H1 (cell line): ENCODE measurements around the gene TTC34. TPM values are rescaled to one million over a fixed set of nuclear protein-coding genes. Genes with fewer than 3 reads are reported as not detected.

Experiments used
- CTCF ChIA-PET: fragments of 300-600 bp; sonication (Branson Sonifier 250); formaldehyde crosslinking; loops from one replicate; lab custom pipeline; 2021; ENCODE audit not compliant: partially characterized antibody; lab: Charles Lee
- POLR2A ChIA-PET: fragments of 300-600 bp; sonication (Branson Sonifier 250); formaldehyde crosslinking; loops from one replicate; lab custom pipeline; 2021; ENCODE audit warnings: inconsistent platforms; ENCODE audit not compliant: partially characterized antibody; lab: Charles Lee
- DNase-seq, 2 experiments: peaks; one replicate each; pipeline versions ENCODE4 v3.0.0 to v3.0.0-alpha.2; 2010 to 2022; ENCODE audit warnings: low spot score in 2 of 2, low read depth in 1 of 2, mixed read lengths in 1 of 2
- FAIRE-seq: peaks from 2 replicates; lab custom pipeline; 2011; peaks lifted over from hg19 to GRCh38; lab: Jason Lieb, UNC
- H2AFZ ChIP-seq: 2 replicates; pipeline ENCODE4 v1.8.1; 2012; ENCODE audit warnings: low read length, inconsistent platforms
- H2AK5ac ChIP-seq: 2 replicates; pipeline ENCODE4 v1.6.1; 2013; ENCODE audit warnings: low read depth, low read length
- H2BK120ac ChIP-seq: replicated peaks from 2 replicates; pipeline ENCODE3; 2013; ENCODE audit warnings: low read depth, low read length, inconsistent platforms
- H2BK12ac ChIP-seq: 2 replicates; pipeline ENCODE4 v1.6.1; 2013; ENCODE audit warnings: low read depth, low read length
- H2BK15ac ChIP-seq: 2 replicates; pipeline ENCODE4 v1.6.1; 2013; ENCODE audit warnings: low read length
- H2BK20ac ChIP-seq: 2 replicates; pipeline ENCODE4 v1.6.1; 2013; ENCODE audit warnings: low read length
- H2BK5ac ChIP-seq: 2 replicates; pipeline ENCODE4 v1.6.1; 2013; ENCODE audit warnings: low read depth, low read length
- H3K14ac ChIP-seq: 2 replicates; pipeline ENCODE4 v1.6.1; 2013; ENCODE audit warnings: inconsistent platforms; ENCODE audit not compliant: insufficient read length
- H3K18ac ChIP-seq: 2 replicates; pipeline ENCODE4 v1.6.1; 2013; ENCODE audit warnings: low read length; ENCODE audit errors: extremely low read depth
- H3K23ac ChIP-seq: 2 replicates; pipeline ENCODE4 v1.6.1; 2013; ENCODE audit warnings: inconsistent platforms; ENCODE audit not compliant: insufficient read length
- H3K23me2 ChIP-seq: 2 replicates; pipeline ENCODE4 v1.6.1; 2013; ENCODE audit warnings: low read depth, low read length
- H3K27ac ChIP-seq: 2 replicates; pipeline ENCODE4 v1.6.1; 2011; ENCODE audit warnings: low read depth, low read length, inconsistent platforms
- H3K27me3 ChIP-seq, 4 experiments: replicated peaks in 1 of 4; 1 replicate in 1 of 4; 2 replicates in 3 of 4; pipeline versions ENCODE4 v1.6.1 to v1.8.1; 2011 to 2013; ENCODE audit warnings: low read length in 3 of 4, mild to moderate bottlenecking in 3 of 4, inconsistent platforms in 2 of 4, mixed read lengths in 2 of 4, moderate library complexity in 1 of 4; ENCODE audit not compliant: control insufficient read depth in 3 of 4, insufficient read depth in 3 of 4; ENCODE audit errors: extremely low read depth in 1 of 4
- H3K36me3 ChIP-seq, 4 experiments: 2 replicates each; pipeline versions ENCODE4 v1.6.1 to v1.8.1; 2011 to 2013; ENCODE audit warnings: mild to moderate bottlenecking in 4 of 4, low read length in 3 of 4, moderate library complexity in 2 of 4, control low read depth in 1 of 4, inconsistent platforms in 1 of 4; ENCODE audit not compliant: insufficient read depth in 4 of 4, control insufficient read depth in 2 of 4
- H3K4ac ChIP-seq: replicated peaks from 2 replicates; pipeline ENCODE3; 2013; ENCODE audit warnings: low read length, low read depth, mixed read lengths, inconsistent platforms; ENCODE audit not compliant: insufficient read length
- H3K4me1 ChIP-seq, 4 experiments: replicated peaks in 1 of 4; 1 replicate in 1 of 4; 2 replicates in 3 of 4; pipeline versions ENCODE4 v1.6.1 to v1.8.1; 2011 to 2013; ENCODE audit warnings: low read length in 3 of 4, inconsistent platforms in 2 of 4, mixed read lengths in 1 of 4; ENCODE audit not compliant: insufficient read depth in 4 of 4, control insufficient read depth in 3 of 4
- H3K4me2 ChIP-seq, 2 experiments: 2 replicates each; pipeline versions ENCODE4 v1.6.1 to v1.8.1; 2011 to 2013; ENCODE audit warnings: low read depth in 2 of 2, low read length in 2 of 2, control low read depth in 1 of 2, inconsistent platforms in 1 of 2, mild to moderate bottlenecking in 1 of 2; ENCODE audit not compliant: insufficient read depth in 1 of 2
- H3K4me3 ChIP-seq, 4 experiments: fragments of 200-600, 300-600 bp in 1 of 4; sonication (generic), shearing (Covaris generic), sonication (Bioruptor Twin) in 1 of 4; 2 replicates each; pipeline versions ENCODE4 v1.5.1 to v1.8.1; 2011 to 2016; ENCODE audit warnings: low read length in 4 of 4, low read depth in 3 of 4, control low read depth in 2 of 4, inconsistent platforms in 2 of 4, mild to moderate bottlenecking in 2 of 4, mixed read lengths in 1 of 4, moderate library complexity in 1 of 4; ENCODE audit not compliant: insufficient read depth in 2 of 4; ENCODE audit errors: extremely low read depth in 1 of 4
- H3K56ac ChIP-seq: replicated peaks from 2 replicates; pipeline ENCODE3; 2013; ENCODE audit warnings: low read depth, mild to moderate bottlenecking, mixed read lengths, low read length, inconsistent platforms; ENCODE audit not compliant: insufficient read length
- H3K79me1 ChIP-seq: 2 replicates; pipeline ENCODE4 v1.6.1; 2013; ENCODE audit warnings: low read depth, low read length, control low read depth
- H3K79me2 ChIP-seq, 2 experiments: 2 replicates each; pipeline versions ENCODE4 v1.6.1 to v1.8.1; 2012 to 2013; ENCODE audit warnings: low read length in 2 of 2, mild to moderate bottlenecking in 2 of 2, inconsistent platforms in 1 of 2; ENCODE audit not compliant: insufficient read depth in 2 of 2, control insufficient read depth in 1 of 2
- H3K9ac ChIP-seq, 4 experiments: replicated peaks in 1 of 4; 1 replicate in 1 of 4; 2 replicates in 3 of 4; pipeline versions ENCODE4 v1.6.1 to v1.8.1; 2011 to 2013; ENCODE audit warnings: low read depth in 3 of 4, low read length in 3 of 4, control low read depth in 2 of 4, mild to moderate bottlenecking in 2 of 4, moderate library complexity in 2 of 4, inconsistent platforms in 1 of 4; ENCODE audit errors: extremely low read depth in 1 of 4
- H3K9me3 ChIP-seq, 2 experiments: 2 replicates each; pipeline versions ENCODE4 v1.6.1 to v1.8.1; 2012 to 2013; ENCODE audit warnings: mild to moderate bottlenecking in 2 of 2, moderate library complexity in 2 of 2, control low read depth in 1 of 2, inconsistent platforms in 1 of 2, low read depth in 1 of 2, low read length in 1 of 2, mixed read lengths in 1 of 2; ENCODE audit not compliant: insufficient read depth in 2 of 2
- H4K20me1 ChIP-seq, 2 experiments: replicated peaks in 1 of 2; 2 replicates each; pipeline versions ENCODE3 to v1.8.1; 2011 to 2013; ENCODE audit warnings: inconsistent platforms in 2 of 2, low read length in 2 of 2, mild to moderate bottlenecking in 1 of 2; ENCODE audit not compliant: insufficient read depth in 2 of 2, control insufficient read depth in 1 of 2
- H4K5ac ChIP-seq: 2 replicates; pipeline ENCODE4 v1.6.1; 2013; ENCODE audit warnings: low read length, low read depth, mixed read lengths, inconsistent platforms; ENCODE audit not compliant: insufficient read length
- H4K8ac ChIP-seq: 2 replicates; pipeline ENCODE4 v1.8.0; 2013; ENCODE audit warnings: mild to moderate bottlenecking, moderate library complexity, low read length, inconsistent platforms; ENCODE audit not compliant: insufficient read depth; ENCODE audit errors: extremely low read depth
- H4K91ac ChIP-seq: replicated peaks from 2 replicates; pipeline ENCODE3; 2013; ENCODE audit warnings: low read length, mixed read lengths, inconsistent platforms; ENCODE audit not compliant: insufficient read length
- FOSL1 ChIP-seq: IDR thresholded peaks from 2 replicates; pipeline ENCODE4 v1.6.1; 2011; ENCODE audit warnings: mild to moderate bottlenecking, low read depth, low read length, moderate library complexity; ENCODE audit not compliant: insufficient read depth
- MAX ChIP-seq: IDR thresholded peaks from 2 replicates; pipeline ENCODE4 v1.6.1; 2012; ENCODE audit warnings: inconsistent platforms
- TEAD4 ChIP-seq: IDR thresholded peaks from 2 replicates; pipeline ENCODE4 v1.6.1; 2012; ENCODE audit warnings: low read depth, low read length, inconsistent platforms, mixed read lengths
- WGBS, 2 experiments: shearing (Covaris generic) in 1 of 2; methylation state at CpG; one replicate each; pipeline versions ENCODE4 v1.1.6 to v1.1.7; 2013 to 2015; ENCODE audit warnings: low lambda C conversion rate in 2 of 2, mixed read lengths in 2 of 2, inconsistent platforms in 1 of 2, low coverage in 1 of 2, missing lambda C conversion rate in 1 of 2; ENCODE audit not compliant: insufficient replicate concordance in 2 of 2, insufficient coverage in 1 of 2, insufficient read length in 1 of 2; ENCODE audit errors: extremely low coverage in 1 of 2, missing lambda C conversion rate in 1 of 2; 5-methylcytosine and 5-hydroxymethylcytosine counted together
- polyA plus RNA-seq, 7 experiments: library from polyadenylated mRNA; depleted of rRNA in 3 of 7; stranded (reverse) in 5 of 7; unstranded in 2 of 7; fragments of >200 nt in 5 of 7; fragments of 200-250 nt in 2 of 7; gene quantifications; 1 replicate in 5 of 7; 2 replicates in 1 of 7; 4 replicates in 1 of 7; pipeline versions ENCODE4 v1.2.1 to v1.2.3, GENCODE V29; 2011 to 2013; ENCODE audit warnings: missing spikeins in 2 of 7, mixed read lengths in 2 of 7
- total RNA-seq: library from RNA; stranded (reverse); fragmentation: NEBNext Ultra II Directional; extraction: Animal tissue kit (Norgen Biotek cat#: 25700); gene quantifications from 2 replicates; pipeline ENCODE4 v1.2.1, GENCODE V29; 2021

The TTC34 gene
- total and polyA plus RNA-seq, 2 of the 8 experiments (the other 6 are each of a cell fraction or from before 2014, with no cell fraction given) = 0.23 to 0.50 TPM

- FAIRE-seq = no peak
- Histone ChIP-seq H3K18ac (no peak overlapping the region), H4K5ac (no peak overlapping the region), H3K27ac (no peak overlapping the region), H4K20me1 (no peaks in the 10 kb centered on the region), H3K14ac (no peak overlapping the region), H3K9me3 (peaks cover 66 to 96% of the 10 kb centered on the region in 2 experiments), H3K23ac (no peak overlapping the region), H3K4me3 (no peak overlapping the region), H3K79me2 (no peaks in the 10 kb centered on the region), H3K4me1 (no peaks in the 10 kb centered on the region), H2BK15ac (no peak overlapping the region), H2BK12ac (no peak overlapping the region), H4K8ac (no peak overlapping the region), H2AK5ac (no peak overlapping the region), H3K36me3 (no peaks in the 10 kb centered on the region), H2BK20ac (no peak overlapping the region), H3K79me1 (no peaks in the 10 kb centered on the region), H3K56ac (no peak overlapping the region), H3K4me2 (no peak overlapping the region), H3K23me2 (peaks cover 2% of the 10 kb centered on the region; the same call in 1 of the 2 replicates), H3K4ac (no peak overlapping the region), H3K27me3 (no peaks in the 10 kb centered on the region), H4K91ac (no peak overlapping the region), H2BK5ac (no peak overlapping the region), H2AFZ (no peak overlapping the region), H2BK120ac (no peak overlapping the region), H3K9ac (no peak overlapping the region)
- DNase-seq = no peak
- WGBS, 2 experiments = 81% methylated on average over 20 of the region's 20 CpGs; no CpG with 5 or more reads in 1 of the 2 experiments
- POLR2A ChIA-PET = no interaction called here
- CTCF ChIA-PET = no interaction called here
- TF ChIP-seq MAX (no peak), FOSL1 (no peak), TEAD4 (no peak)
Measured at GRCh38 chr1:2836333-2836970, 35.0 kb upstream of the TTC34 start.
